Measurements from ENCODE around the gene EFNA5.

The EFNA5 gene

DNA sequence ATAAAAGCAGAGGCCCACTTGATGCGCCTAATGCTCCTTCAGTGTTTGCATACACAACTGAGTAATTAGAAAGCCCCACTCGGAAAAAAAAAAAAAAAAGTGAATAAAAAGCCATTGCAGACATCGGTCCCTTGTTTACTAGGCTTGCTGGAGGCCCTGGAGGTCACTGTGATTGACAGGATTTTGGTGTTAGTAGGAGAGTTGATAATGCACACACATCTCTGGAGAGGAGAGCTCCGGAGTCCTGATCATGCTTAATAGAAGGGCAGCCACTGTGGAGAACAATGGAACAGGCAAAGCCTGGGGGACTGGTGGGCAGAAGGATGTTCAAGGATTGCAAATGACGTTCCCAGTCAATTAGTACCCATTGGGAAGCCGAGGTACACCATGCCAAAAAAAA, 152.5 kb downstream of the EFNA5 start:
- Histone ChIP-seq H3K4me3 (IDR thresholded peaks at IDR 0.05; ENCODE audit: insufficient read depth, low read depth, low read length) (no peak overlapping the region), H4K20me1 (ENCODE audit: insufficient read depth) (no peaks in the 10 kb centered on the region), H3K4me2 (no peak overlapping the region), H3K27me3 (ENCODE audit: insufficient read depth, low read depth) (no peaks in the 10 kb centered on the region), H3K36me3 (ENCODE audit: insufficient read depth) (no peaks in the 10 kb centered on the region), H3K79me2 (ENCODE audit: insufficient read depth, low read depth) (no peaks in the 10 kb centered on the region), H3K9ac (no peak overlapping the region), H3K27ac (no peak overlapping the region), H3K4me1 (ENCODE audit: low read depth, poor library complexity, severe bottlenecking) (no peaks in the 10 kb centered on the region), H2AFZ (ENCODE audit: low read depth) (no peak overlapping the region)
- TF ChIP-seq, protein P1, sequence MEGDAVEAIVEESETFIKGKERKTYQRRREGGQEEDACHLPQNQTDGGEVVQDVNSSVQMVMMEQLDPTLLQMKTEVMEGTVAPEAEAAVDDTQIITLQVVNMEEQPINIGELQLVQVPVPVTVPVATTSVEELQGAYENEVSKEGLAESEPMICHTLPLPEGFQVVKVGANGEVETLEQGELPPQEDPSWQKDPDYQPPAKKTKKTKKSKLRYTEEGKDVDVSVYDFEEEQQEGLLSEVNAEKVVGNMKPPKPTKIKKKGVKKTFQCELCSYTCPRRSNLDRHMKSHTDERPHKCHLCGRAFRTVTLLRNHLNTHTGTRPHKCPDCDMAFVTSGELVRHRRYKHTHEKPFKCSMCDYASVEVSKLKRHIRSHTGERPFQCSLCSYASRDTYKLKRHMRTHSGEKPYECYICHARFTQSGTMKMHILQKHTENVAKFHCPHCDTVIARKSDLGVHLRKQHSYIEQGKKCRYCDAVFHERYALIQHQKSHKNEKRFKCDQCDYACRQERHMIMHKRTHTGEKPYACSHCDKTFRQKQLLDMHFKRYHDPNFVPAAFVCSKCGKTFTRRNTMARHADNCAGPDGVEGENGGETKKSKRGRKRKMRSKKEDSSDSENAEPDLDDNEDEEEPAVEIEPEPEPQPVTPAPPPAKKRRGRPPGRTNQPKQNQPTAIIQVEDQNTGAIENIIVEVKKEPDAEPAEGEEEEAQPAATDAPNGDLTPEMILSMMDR (conservative IDR thresholded peaks at IDR 0.05; ENCODE audit: low read depth, low read length) = no peak

DNA sequence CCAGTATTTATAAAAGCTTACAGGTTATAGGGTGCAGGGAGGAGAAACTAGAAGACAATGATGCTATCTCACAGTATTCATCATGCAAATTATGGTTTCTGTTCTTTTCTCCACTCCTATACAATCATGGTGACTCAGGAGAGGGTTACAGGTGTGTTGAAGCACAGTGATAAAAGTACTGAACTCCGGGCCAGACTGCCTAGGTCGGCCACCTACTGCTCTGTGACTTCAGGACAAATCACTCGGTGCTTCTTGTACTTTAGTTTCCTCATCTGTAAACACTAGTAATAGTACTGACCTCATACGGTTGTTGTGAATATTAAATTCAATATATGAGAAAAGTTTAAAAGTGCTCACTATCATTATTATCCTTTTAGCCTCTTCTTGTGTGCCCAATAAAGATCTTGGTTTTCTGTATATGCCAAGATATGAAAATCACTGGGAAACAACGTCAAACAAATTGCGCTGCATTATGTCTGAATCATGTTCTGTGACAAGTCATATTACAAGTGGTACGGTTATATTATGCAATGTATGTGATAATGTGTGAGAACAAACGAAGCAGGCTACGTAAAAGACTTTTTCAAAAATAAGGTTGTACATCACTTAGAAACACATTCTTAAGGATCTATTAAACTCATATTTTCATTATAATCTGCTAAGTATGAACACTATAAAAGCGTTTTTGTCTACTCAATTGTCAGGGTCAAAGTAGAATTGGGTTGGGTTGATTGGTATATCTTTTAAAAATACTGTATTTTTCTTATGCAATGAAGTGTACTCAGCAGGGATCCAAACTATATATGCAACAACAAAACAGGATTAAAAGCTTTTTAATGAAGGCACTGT, 153.3 kb downstream of the EFNA5 start:
- Histone ChIP-seq H3K36me3 (ENCODE audit: insufficient read depth) (no peaks in the 10 kb centered on the region), H3K27me3 (ENCODE audit: insufficient read depth, low read depth) (no peaks in the 10 kb centered on the region), H3K4me1 (ENCODE audit: low read depth, poor library complexity, severe bottlenecking) (no peaks in the 10 kb centered on the region), H2AFZ (ENCODE audit: low read depth) (no peak overlapping the region), H3K4me2 (no peak overlapping the region), H3K9ac (no peak overlapping the region), H3K4me3 (IDR thresholded peaks at IDR 0.05; ENCODE audit: insufficient read depth, low read depth, low read length) (no peak overlapping the region), H3K27ac (no peak overlapping the region), H3K79me2 (ENCODE audit: insufficient read depth, low read depth) (no peaks in the 10 kb centered on the region), H4K20me1 (ENCODE audit: insufficient read depth) (no peaks in the 10 kb centered on the region)
- TF ChIP-seq, protein P1 (conservative IDR thresholded peaks at IDR 0.05; ENCODE audit: low read depth, low read length) = no peak

DNA sequence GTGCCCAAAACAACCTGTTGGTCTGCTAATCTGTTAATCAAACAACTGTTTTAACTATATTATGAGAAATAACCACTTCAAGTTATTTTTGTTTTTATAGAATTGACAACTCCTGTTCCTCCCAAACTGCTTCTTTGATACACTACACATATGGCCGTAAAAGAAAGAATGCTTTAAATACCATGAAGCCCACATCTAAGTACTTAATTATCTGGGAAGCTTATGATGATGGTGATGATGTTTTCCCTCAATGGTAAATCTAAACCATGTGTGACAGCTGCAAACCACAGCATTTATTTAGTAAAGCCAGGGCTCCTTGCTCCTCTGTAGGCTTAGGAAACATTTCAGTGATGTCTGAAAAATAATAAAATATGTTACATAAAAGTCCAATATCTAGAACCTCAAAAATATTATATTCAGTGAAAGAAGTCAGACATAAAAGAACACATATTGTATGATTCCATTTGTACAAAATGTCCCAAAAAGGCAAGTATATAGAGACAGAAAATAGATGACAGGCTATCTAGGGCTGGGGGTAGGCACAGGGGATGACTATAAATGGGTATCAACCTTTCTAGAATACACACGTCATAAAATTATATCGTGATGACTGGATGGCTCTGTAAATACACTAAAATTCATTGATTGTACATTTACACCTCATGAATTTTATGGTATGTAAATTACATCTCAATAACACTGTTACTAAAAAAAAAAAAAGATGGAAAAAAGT, 154.1 kb downstream of the EFNA5 start:
- no peaks in the 10 kb centered on the region for H3K79me2 ChIP-seq (ENCODE audit: insufficient read depth, low read depth)
- H3K4me2 ChIP-seq = no peak overlapping the region
- no peaks in the 10 kb centered on the region for H3K27me3 ChIP-seq (ENCODE audit: insufficient read depth, low read depth)
- no peak overlapping the region for H2AFZ ChIP-seq (ENCODE audit: low read depth)
- no peak overlapping the region for H3K9ac ChIP-seq
- no peaks in the 10 kb centered on the region for H4K20me1 ChIP-seq (ENCODE audit: insufficient read depth)
- H3K27ac ChIP-seq = no peak overlapping the region
- H3K36me3 ChIP-seq (ENCODE audit: insufficient read depth) = no peaks in the 10 kb centered on the region
- TF ChIP-seq, protein P1 (conservative IDR thresholded peaks at IDR 0.05; ENCODE audit: low read depth, low read length) = no peak
- H3K4me3 ChIP-seq (IDR thresholded peaks at IDR 0.05; ENCODE audit: insufficient read depth, low read depth, low read length) = no peak overlapping the region
- no peaks in the 10 kb centered on the region for H3K4me1 ChIP-seq (ENCODE audit: low read depth, poor library complexity, severe bottlenecking)

DNA sequence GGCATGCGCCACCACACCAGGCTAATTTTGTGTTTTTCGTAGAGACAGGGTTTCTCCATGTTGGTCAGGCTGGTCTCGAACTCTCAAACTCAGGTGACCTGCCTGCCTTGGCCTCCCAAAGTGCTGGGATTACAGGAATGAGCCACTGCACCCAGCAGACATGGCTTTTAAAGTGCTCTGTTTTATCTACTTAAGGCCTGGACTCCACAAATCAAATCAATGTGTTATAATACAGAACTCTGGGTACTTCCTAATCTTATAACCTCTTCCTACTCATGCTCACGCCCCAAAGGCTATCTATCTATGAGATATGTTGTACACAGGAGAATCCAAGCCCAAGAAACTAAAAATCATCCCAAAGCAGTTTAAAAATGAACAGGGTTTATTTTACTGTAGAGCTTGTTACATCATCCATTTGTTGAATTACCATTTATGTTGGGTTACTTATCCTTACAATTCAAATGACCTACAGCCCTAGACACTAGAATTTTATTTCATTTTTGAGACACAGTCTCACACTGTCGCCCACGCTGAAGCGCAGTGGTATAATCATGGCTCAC, 155.1 kb downstream of the EFNA5 start:
- no peaks in the 10 kb centered on the region for H3K4me1 ChIP-seq (ENCODE audit: low read depth, poor library complexity, severe bottlenecking)
- H2AFZ ChIP-seq (ENCODE audit: low read depth) = no peak overlapping the region

More for the DNA sequence above, 155.1 kb downstream of the EFNA5 start:
- no peaks in the 10 kb centered on the region for H3K79me2 ChIP-seq (ENCODE audit: insufficient read depth, low read depth)
- H3K27me3 ChIP-seq (ENCODE audit: insufficient read depth, low read depth) = no peaks in the 10 kb centered on the region
- TF ChIP-seq, protein P1 (conservative IDR thresholded peaks at IDR 0.05; ENCODE audit: low read depth, low read length) = no peak
- no peak overlapping the region for H3K4me2 ChIP-seq
- no peaks in the 10 kb centered on the region for H3K36me3 ChIP-seq (ENCODE audit: insufficient read depth)
- no peak overlapping the region for H3K4me3 ChIP-seq (IDR thresholded peaks at IDR 0.05; ENCODE audit: insufficient read depth, low read depth, low read length)
- H3K9ac ChIP-seq = no peak overlapping the region
- no peaks in the 10 kb centered on the region for H4K20me1 ChIP-seq (ENCODE audit: insufficient read depth)
- H3K27ac ChIP-seq = no peak overlapping the region
